ENCODE measurements around the gene SORCS2.

DNA sequence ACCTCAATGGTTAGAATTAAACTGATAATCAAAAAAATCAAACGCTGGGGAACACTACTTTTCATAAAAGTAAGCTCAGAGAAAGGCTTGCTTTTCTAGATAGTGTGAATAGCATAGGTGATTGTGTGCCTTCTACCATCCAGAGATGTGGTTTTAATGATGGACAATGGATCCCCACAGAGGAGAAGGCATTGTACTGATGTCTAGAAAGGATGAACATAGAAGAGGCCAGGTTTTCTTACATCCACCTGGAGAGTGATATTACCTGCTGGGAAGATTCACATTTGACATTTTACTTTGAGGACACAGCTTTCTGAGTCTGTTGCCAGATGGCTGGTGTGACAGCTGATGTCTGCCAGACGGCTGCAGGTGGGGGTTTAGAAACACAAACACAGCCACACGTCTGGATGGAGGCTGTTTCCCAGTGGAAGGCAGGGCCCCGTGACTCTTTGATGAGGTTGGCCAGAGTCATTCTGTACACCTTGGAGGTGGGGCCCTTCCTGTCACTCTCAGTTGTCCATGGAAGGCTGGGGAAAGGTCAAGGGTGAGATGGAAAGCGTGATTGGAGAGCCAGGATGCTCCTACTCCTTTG lies 128.0 kb downstream of the SORCS2 start:
- TF ChIP-seq FOS (IDR thresholded peaks at IDR 0.05; ENCODE audit: low read depth, low read length) (no peak), POLR2A (IDR thresholded peaks at IDR 0.05; ENCODE audit: low read depth, low read length) (no peak), CTCF (conservative IDR thresholded peaks at IDR 0.05; ENCODE audit: low read depth, low read length) (no peak), MXI1 (IDR thresholded peaks at IDR 0.05; ENCODE audit: borderline replicate concordance, low read depth, low read length) (no peak), RAD21 (IDR thresholded peaks at IDR 0.05; ENCODE audit: low read length) (no peak)
